Subcutaneous adipose tissue (tissue), 4 donors: ENCODE measurements around the gene CRACR2B. TPM values are rescaled to one million over a fixed set of nuclear protein-coding genes. Genes with fewer than 3 reads are reported as not detected.

ENCODE experiments used
- small RNA-seq: library from RNA; depleted of rRNA; stranded (forward); fragments of <200 nt; gene quantifications from one replicate; pipeline ENCODE3, GENCODE V24; 2016
- total RNA-seq, 4 donors: library from RNA; depleted of rRNA; stranded (reverse); fragments of >200 nt; gene quantifications; one replicate each; pipeline ENCODE4 v1.1.0, GENCODE V29; 2016
- TF ChIP-seq, protein P1 (sequence below): fragments of 450-650 bp; IDR thresholded peaks from one replicate; pipeline ENCODE4 v1.5.1; 2016; ENCODE audit warnings: low read depth, mild to moderate bottlenecking, control low read depth, antibody characterized with exemption, moderate library complexity

Gene CRACR2B
- total RNA-seq, 4 donors from 2014 or later = 2.3 to 44.6 (median 9.7) TPM

DNA sequence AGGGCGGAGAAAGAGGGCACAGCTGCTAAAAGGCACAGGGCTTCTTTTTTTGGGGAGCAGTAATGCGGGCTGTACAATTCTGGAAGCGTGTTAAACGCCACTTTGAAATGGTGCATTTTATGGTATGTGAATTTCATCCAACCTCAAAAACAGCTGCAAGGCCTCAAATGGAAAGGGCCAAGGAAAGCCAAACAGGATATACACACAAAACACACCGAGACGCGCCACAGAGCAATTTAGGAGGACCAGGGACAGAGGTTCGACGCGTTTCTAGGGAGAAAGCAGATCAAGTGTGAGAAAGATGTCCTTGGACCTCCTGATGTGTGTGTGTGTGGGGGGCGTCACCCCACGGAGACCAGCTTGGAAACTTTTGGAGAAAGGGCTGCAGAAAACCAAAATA, 46.0 kb downstream of the CRACR2B start:
- TF ChIP-seq, protein P1, sequence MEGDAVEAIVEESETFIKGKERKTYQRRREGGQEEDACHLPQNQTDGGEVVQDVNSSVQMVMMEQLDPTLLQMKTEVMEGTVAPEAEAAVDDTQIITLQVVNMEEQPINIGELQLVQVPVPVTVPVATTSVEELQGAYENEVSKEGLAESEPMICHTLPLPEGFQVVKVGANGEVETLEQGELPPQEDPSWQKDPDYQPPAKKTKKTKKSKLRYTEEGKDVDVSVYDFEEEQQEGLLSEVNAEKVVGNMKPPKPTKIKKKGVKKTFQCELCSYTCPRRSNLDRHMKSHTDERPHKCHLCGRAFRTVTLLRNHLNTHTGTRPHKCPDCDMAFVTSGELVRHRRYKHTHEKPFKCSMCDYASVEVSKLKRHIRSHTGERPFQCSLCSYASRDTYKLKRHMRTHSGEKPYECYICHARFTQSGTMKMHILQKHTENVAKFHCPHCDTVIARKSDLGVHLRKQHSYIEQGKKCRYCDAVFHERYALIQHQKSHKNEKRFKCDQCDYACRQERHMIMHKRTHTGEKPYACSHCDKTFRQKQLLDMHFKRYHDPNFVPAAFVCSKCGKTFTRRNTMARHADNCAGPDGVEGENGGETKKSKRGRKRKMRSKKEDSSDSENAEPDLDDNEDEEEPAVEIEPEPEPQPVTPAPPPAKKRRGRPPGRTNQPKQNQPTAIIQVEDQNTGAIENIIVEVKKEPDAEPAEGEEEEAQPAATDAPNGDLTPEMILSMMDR = no peak

DNA sequence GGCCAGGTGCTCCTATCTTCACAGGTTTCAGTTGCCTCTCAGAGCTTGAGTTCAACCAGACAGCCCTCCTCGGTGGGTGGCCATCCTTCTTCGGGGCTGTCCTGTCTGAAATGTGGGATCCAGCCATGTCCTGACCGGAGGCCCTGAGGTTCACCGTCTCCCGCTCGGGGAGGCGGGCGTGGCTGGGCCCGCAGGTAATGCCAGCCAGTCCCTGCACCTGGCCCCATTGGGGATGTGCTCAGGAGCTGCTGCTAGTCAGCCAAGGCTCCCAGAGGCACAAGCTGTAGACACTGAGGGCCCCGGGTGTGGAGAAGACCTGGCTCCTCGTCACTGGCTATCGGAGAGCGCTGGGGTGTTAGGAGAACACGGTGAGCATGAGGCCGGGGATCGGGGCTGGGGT, 47.5 kb downstream of the CRACR2B start:
- TF ChIP-seq, protein P1 = no peak

DNA sequence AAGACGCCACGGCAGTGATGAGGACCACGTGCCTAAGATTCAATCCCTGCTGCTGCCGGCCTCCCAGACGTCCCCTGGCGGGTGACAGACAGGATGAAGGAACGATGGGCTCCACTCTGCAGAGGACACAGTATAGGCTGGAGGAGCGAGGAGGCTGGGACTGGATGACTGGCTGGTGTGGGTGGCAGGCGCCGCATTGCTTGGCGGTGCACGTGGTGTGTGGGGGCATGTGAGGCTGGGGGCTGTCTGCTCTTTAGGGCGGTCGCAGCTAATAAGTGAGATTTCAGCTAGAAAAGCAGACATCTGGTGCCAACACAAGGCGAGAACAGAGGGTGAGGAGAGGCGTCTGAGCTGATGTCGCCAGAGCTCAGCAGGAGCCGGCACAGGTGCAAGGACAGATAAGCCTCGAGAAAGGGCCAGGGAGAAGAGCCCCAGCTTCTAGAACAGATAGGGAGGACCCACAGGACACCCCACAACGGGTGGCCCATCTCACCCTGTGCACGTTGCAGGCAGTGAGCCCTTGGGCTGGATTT, 48.1 kb downstream of the CRACR2B start:
- TF ChIP-seq, protein P1 = no peak

DNA sequence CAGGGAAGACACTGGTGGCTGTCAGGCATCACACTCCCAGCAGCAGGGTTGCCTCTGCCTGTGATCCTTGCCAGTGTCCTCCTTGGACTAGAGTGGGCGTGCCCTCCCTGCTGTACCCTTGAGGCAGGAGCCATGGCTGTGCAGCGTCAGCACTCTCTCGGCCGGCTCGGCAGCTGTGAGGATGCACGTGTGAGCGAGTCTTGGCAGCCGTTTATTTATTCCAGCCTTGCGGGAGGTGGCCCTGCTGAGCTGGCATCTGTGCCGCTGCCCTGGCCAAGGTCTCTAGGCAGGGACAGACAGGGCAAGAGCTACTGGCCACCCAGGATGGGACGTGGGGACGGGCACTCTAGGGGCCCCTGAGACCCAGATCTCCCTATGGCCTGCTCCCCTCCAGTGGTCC, 48.8 kb downstream of the CRACR2B start:
- TF ChIP-seq, protein P1 = no peak

DNA sequence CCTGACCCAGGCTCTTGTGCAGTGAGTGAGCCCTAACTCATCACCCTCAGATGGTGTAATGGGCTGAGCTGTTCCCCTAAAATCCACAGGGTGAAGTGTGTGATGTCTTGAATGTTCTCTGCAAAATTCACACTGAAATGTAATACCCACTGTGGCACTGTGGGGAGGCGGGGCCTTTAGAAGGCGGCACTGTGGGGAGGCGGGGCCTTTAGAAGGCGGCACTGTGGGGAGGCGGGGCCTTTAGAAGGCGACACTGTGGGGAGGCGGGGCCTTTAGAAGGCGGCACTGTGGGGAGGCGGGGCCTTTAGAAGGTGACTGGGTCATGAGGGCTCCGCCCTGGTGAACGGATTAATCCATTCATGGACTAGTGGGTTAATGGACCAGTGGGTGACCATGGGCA, 49.8 kb downstream of the CRACR2B start:
- TF ChIP-seq, protein P1 = no peak

DNA sequence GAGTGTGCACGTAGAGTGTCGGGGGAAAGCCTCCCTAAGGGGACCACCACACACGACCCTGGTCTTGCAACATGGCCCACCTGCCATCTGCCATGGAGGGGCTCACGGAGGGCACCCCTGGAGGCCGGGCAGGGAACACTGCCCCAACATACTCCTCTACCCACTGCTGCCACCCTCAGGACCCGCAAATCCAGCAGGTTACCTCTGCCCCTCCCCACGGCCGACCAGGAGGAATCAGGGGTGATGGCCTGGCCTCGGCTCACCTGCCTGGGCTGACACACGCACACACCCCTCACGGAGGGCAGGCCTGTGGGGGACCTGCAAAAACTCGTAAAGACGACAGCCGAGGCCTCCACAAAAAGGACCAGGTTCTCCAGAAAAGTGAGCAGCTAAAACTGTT, 52.7 kb downstream of the CRACR2B start:
- TF ChIP-seq, protein P1 = no peak

Small RNA genes lying within 50 kb of the gene (small RNA-seq; reads per million reads assigned to genes)
- not detected for gene SNORA52

Other genes starting within 250 kb of the CRACR2B start
- gene IRF7, start 212.0 kb upstream of the CRACR2B start, total RNA-seq = 10 to 100 TPM in 3 of 4 donors, 1 to 10 TPM in 1; 3.6 to 40.9 (median 17.0) TPM
- gene CDHR5, start 203.0 kb upstream of the CRACR2B start, total RNA-seq = not detected
- not detected for gene SCT, start 200.7 kb upstream of the CRACR2B start, total RNA-seq
- gene DRD4, start 190.7 kb upstream of the CRACR2B start, total RNA-seq = under 1 TPM in 1 of 4 donors, not detected in 3; 0.66 TPM
- gene DEAF1, start 132.7 kb upstream of the CRACR2B start, total RNA-seq = 10 to 100 TPM; 14.0 to 28.4 (median 18.4) TPM
- 10 to 100 TPM in 3 of 4 donors, 1 to 10 TPM in 1; 8.8 to 32.8 (median 16.3) TPM for gene TMEM80, start 132.1 kb upstream of the CRACR2B start, total RNA-seq
- 10 to 100 TPM in 2 of 4 donors, 1 to 10 TPM in 2; 3.8 to 20.0 (median 9.7) TPM for gene EPS8L2, start 121.7 kb upstream of the CRACR2B start, total RNA-seq
- 100 to 1,000 TPM; 237 to 459 (median 293) TPM for gene TALDO1, start 80.5 kb upstream of the CRACR2B start, total RNA-seq
- 10 to 100 TPM in 3 of 4 donors, 1 to 10 TPM in 1; 7.1 to 22.8 (median 14.9) TPM for gene GATD1, start 50.4 kb upstream of the CRACR2B start, total RNA-seq
- gene CEND1, start 37.8 kb upstream of the CRACR2B start, total RNA-seq = not detected
- 10 to 100 TPM in 1 of 4 donors, 1 to 10 TPM in 3; 2.5 to 12.8 (median 3.7) TPM for gene SLC25A22, start 29.6 kb upstream of the CRACR2B start, total RNA-seq
- gene PIDD1, start 22.7 kb upstream of the CRACR2B start, total RNA-seq = 10 to 100 TPM in 2 of 4 donors, 1 to 10 TPM in 2; 3.1 to 28.3 (median 9.0) TPM
- gene RPLP2, start 18.0 kb upstream of the CRACR2B start, total RNA-seq = 1,000 to 10,000 TPM in 3 of 4 donors, 100 to 1,000 TPM in 1; 917 to 1,671 (median 1,426) TPM
- gene PNPLA2, start 9.0 kb upstream of the CRACR2B start, total RNA-seq = 1,000 to 10,000 TPM in 1 of 4 donors, 100 to 1,000 TPM in 3; 204 to 1,337 (median 369) TPM
- 1,000 to 10,000 TPM in 1 of 4 donors, 100 to 1,000 TPM in 3; 307 to 1,070 (median 520) TPM for gene CD151, start 5.0 kb downstream of the CRACR2B start, total RNA-seq
- gene POLR2L, start 14.6 kb downstream of the CRACR2B start, total RNA-seq = 100 to 1,000 TPM in 3 of 4 donors, 10 to 100 TPM in 1; 80.7 to 158 (median 117) TPM
- 100 to 1,000 TPM in 3 of 4 donors, 10 to 100 TPM in 1; 67.0 to 219 (median 185) TPM for gene TSPAN4, start 14.9 kb downstream of the CRACR2B start, total RNA-seq
- 100 to 1,000 TPM in 1 of 4 donors, 10 to 100 TPM in 3; 28.4 to 107 (median 76.0) TPM for gene CHID1, start 82.9 kb downstream of the CRACR2B start, total RNA-seq
- 100 to 1,000 TPM in 3 of 4 donors, 10 to 100 TPM in 1; 79.2 to 115 (median 110) TPM for gene AP2A2, start 98.0 kb downstream of the CRACR2B start, total RNA-seq
- gene MUC6, start 208.8 kb downstream of the CRACR2B start, total RNA-seq = not detected
- gene MUC2, start 247.0 kb downstream of the CRACR2B start, total RNA-seq = 1 to 10 TPM in 1 of 4 donors, under 1 TPM in 1, not detected in 2; under 0.01 to 1.3 TPM